H1 (cell line): ENCODE results near the gene HYAL1. TPM values are rescaled to one million over a fixed set of nuclear protein-coding genes. Genes with fewer than 3 reads are reported as not detected.

Experiments
- ATF3 ChIP-seq: IDR thresholded peaks from 2 replicates; pipeline ENCODE4 v1.6.1; 2011; ENCODE audit warnings: low read depth, mild to moderate bottlenecking, low read length; ENCODE audit not compliant: insufficient read depth
- GTF2F1 ChIP-seq: IDR thresholded peaks from 2 replicates; pipeline ENCODE4 v1.6.1; 2012; ENCODE audit warnings: low read depth, low read length, improper control_type of control experiment, borderline replicate concordance
- RFX5 ChIP-seq: IDR thresholded peaks from 2 replicates; pipeline ENCODE4 v1.6.1; 2011; ENCODE audit warnings: low read depth, low read length, improper control_type of control experiment, borderline replicate concordance
- USF2 ChIP-seq: IDR thresholded peaks from 2 replicates; pipeline ENCODE4 v1.6.1; 2011; ENCODE audit warnings: low read length, improper control_type of control experiment
- polyA plus RNA-seq, 7 experiments: library from polyadenylated mRNA; depleted of rRNA in 3 of 7; stranded (reverse) in 5 of 7; unstranded in 2 of 7; fragments of >200 nt in 5 of 7; fragments of 200-250 nt in 2 of 7; gene quantifications; 1 replicate in 5 of 7; 2 replicates in 1 of 7; 4 replicates in 1 of 7; pipeline versions ENCODE4 v1.2.1 to v1.2.3, GENCODE V29; 2011 to 2013; ENCODE audit warnings: missing spikeins in 2 of 7, mixed read lengths in 2 of 7
- total RNA-seq: library from RNA; stranded (reverse); fragmentation: NEBNext Ultra II Directional; extraction: Animal tissue kit (Norgen Biotek cat#: 25700); gene quantifications from 2 replicates; pipeline ENCODE4 v1.2.1, GENCODE V29; 2021

The HYAL1 gene
- total and polyA plus RNA-seq, 2 of the 8 experiments (the other 6 are each of a cell fraction or from before 2014, with no cell fraction given), result 2.0 to 5.4 TPM

GRCh38 chr3:50304601-50305000 lies 1.2 kb upstream of the HYAL1 start (continued):
- TF ChIP-seq USF2, result no peak
- TF ChIP-seq RFX5, result no peak
- TF ChIP-seq GTF2F1, result no peak
- TF ChIP-seq ATF3, result no peak
